ENCODE data around the gene VIPR2.

GRCh38 chr7:159153511-159153910 is 8.8 kb upstream of the VIPR2 start:
- TF ChIP-seq CTCF (IDR thresholded peaks at IDR 0.05) = no peak
- TF ChIP-seq POLR2A (IDR thresholded peaks at IDR 0.05) = no peak
